ENCODE results near the gene DOK7. TPM values are rescaled to one million over a fixed set of nuclear protein-coding genes. Genes with fewer than 3 reads are reported as not detected.
"Not testable (repeated sequence)": the region's sequence is repeated elsewhere in the genome, so short reads cannot be mapped to it uniquely, and the experiment has no call there.

The DOK7 gene
- polyA plus RNA-seq, 4 donors = 0.42 to 3.3 (median 1.3) TPM

GRCh38 chr4:3442460-3442958 lies 20.6 kb upstream of the DOK7 start:
- no peak for DNase-seq (ENCODE audit: low read depth in 4 of 4, low spot score in 3 of 4)

- DNase-seq (ENCODE audit: low read depth in 4 of 4, low spot score in 3 of 4) = no peak
Observed at GRCh38 chr4:3442959-3443749, 20.0 kb upstream of the DOK7 start.

- DNase-seq (ENCODE audit: low read depth in 4 of 4, low spot score in 3 of 4) = no peak
Observed at GRCh38 chr4:3443750-3444309, 19.3 kb upstream of the DOK7 start.

- no peak for DNase-seq (ENCODE audit: low read depth in 4 of 4, low spot score in 3 of 4)
Observed at GRCh38 chr4:3444351-3445110, 18.6 kb upstream of the DOK7 start.

- no peak for DNase-seq (ENCODE audit: low read depth in 4 of 4, low spot score in 3 of 4)
Observed at GRCh38 chr4:3445111-3445820, 17.8 kb upstream of the DOK7 start.

GRCh38 chr4:3445829-3446545 lies 17.1 kb upstream of the DOK7 start:
- DNase-seq (ENCODE audit: low read depth in 4 of 4, low spot score in 3 of 4) = no peak

GRCh38 chr4:3446631-3447320 lies 16.3 kb upstream of the DOK7 start:
- DNase-seq (ENCODE audit: low read depth in 4 of 4, low spot score in 3 of 4) = no peak

GRCh38 chr4:3447431-3448395 lies 15.4 kb upstream of the DOK7 start:
- no peak for DNase-seq (ENCODE audit: low read depth in 4 of 4, low spot score in 3 of 4)

GRCh38 chr4:3449047-3449573 lies 14.0 kb upstream of the DOK7 start:
- DNase-seq (ENCODE audit: low read depth in 4 of 4, low spot score in 3 of 4) = no peak

- DNase-seq (ENCODE audit: low read depth in 4 of 4, low spot score in 3 of 4) = no peak
Observed at GRCh38 chr4:3449574-3450534, 13.3 kb upstream of the DOK7 start.

- no peak for DNase-seq (ENCODE audit: low read depth in 4 of 4, low spot score in 3 of 4)
Observed at GRCh38 chr4:3450643-3451042, 12.5 kb upstream of the DOK7 start.

GRCh38 chr4:3451956-3452355 lies 11.2 kb upstream of the DOK7 start:
- no peak for DNase-seq (ENCODE audit: low read depth in 4 of 4, low spot score in 3 of 4)

GRCh38 chr4:3452376-3452775 lies 10.7 kb upstream of the DOK7 start:
- no peak for DNase-seq (ENCODE audit: low read depth in 4 of 4, low spot score in 3 of 4)

- DNase-seq (ENCODE audit: low read depth in 4 of 4, low spot score in 3 of 4) = not testable (repeated sequence)
Observed at GRCh38 chr4:3455596-3455995, 7.5 kb upstream of the DOK7 start.

- DNase-seq (ENCODE audit: low read depth in 4 of 4, low spot score in 3 of 4) = no peak
Observed at GRCh38 chr4:3458371-3458770, 4.7 kb upstream of the DOK7 start.

GRCh38 chr4:3459156-3459555 lies 4.0 kb upstream of the DOK7 start:
- DNase-seq (ENCODE audit: low read depth in 4 of 4, low spot score in 3 of 4) = not testable (repeated sequence)

GRCh38 chr4:3460926-3461325 lies 2.2 kb upstream of the DOK7 start:
- DNase-seq (ENCODE audit: low read depth in 4 of 4, low spot score in 3 of 4) = no peak
